HepG2 (cell line): ENCODE measurements around the gene SMAD7. TPM values are rescaled to one million over a fixed set of nuclear protein-coding genes. Genes with fewer than 3 reads are reported as not detected.
A peak's percentile ranks its signal among the peaks of the same experiment; 100 is the strongest.

Source experiments
- ATAC-seq: fragments of 200-7000 bp; cut with Tn5 transposase; 3 replicates; pipeline ENCODE4 v1.9.1; 2020; ENCODE audit warnings: mild to moderate bottlenecking, moderate library complexity
- BruUV-seq: library from RNA; stranded (reverse); fragments of 400-500 nt; replicated peaks from 2 replicates; lab custom pipeline; 2021; lab: Mats Ljungman, UMichigan
- CTCF ChIA-PET: fragments of 300-600 bp; formaldehyde crosslinking; extraction: SDS; loops from one replicate; lab custom pipeline; 2021; ENCODE audit warnings: low total read pairs, inconsistent platforms, low intra/inter-chr PET ratio; lab: Yijun Ruan, JAX
- POLR2A ChIA-PET: fragments of 350-600 bp; sonication (Branson Sonifier 250); formaldehyde crosslinking; loops from one replicate; lab custom pipeline; 2020; ENCODE audit warnings: antibody characterized with exemption, inconsistent platforms; lab: Yijun Ruan, JAX
- DNase-seq: peaks from one replicate; pipeline ENCODE4 v3.0.0-alpha.2; 2015; ENCODE audit warnings: low spot score
- FAIRE-seq: peaks from 3 replicates; lab custom pipeline; 2011; peaks lifted over from hg19 to GRCh38; lab: Jason Lieb, UNC
- H2AFZ ChIP-seq: one replicate; pipeline ENCODE4 v1.6.1; 2011; ENCODE audit warnings: low read length, inconsistent platforms
- H3K27ac ChIP-seq: fragments of 300-600 bp; 3 replicates; pipeline ENCODE4 v1.8.0; 2011; ENCODE audit warnings: mixed run types, mild to moderate bottlenecking, mixed read lengths, low read length, inconsistent platforms; ENCODE audit not compliant: insufficient read depth; ENCODE audit errors: extremely low read length
- H3K27me3 ChIP-seq, 2 experiments: fragments of 200-600 bp in 1 of 2; 2 replicates in 1 of 2; 3 replicates in 1 of 2; pipeline versions ENCODE4 v1.6.0 to v1.8.0; 2011; ENCODE audit warnings: low read length in 2 of 2, mild to moderate bottlenecking in 2 of 2, moderate library complexity in 2 of 2, inconsistent platforms in 1 of 2; ENCODE audit not compliant: insufficient read depth in 2 of 2, control insufficient read depth in 1 of 2
- H3K36me3 ChIP-seq, 2 experiments: fragments of 200-600 bp in 1 of 2; replicated peaks in 1 of 2; 2 replicates in 1 of 2; 3 replicates in 1 of 2; pipeline versions ENCODE4 v1.5.1 to v1.8.0; 2011; ENCODE audit warnings: low read length in 2 of 2, inconsistent platforms in 1 of 2; ENCODE audit not compliant: insufficient read depth in 2 of 2, control insufficient read depth in 1 of 2
- H3K4me1 ChIP-seq: 2 replicates; pipeline ENCODE4 v1.5.1; 2012; ENCODE audit warnings: low read length, inconsistent platforms; ENCODE audit not compliant: insufficient read depth
- H3K4me2 ChIP-seq: 2 replicates; pipeline ENCODE4 v1.6.0; 2011; ENCODE audit warnings: low read depth, low read length, inconsistent platforms
- H3K4me3 ChIP-seq, 3 experiments: fragments of 200-600 bp in 1 of 3; sonication (generic), shearing (Covaris generic) in 1 of 3; replicated peaks in 1 of 3; 2 replicates each; pipeline ENCODE4 v1.5.1; 2011 to 2016; ENCODE audit warnings: low read length in 3 of 3, inconsistent platforms in 2 of 3, low read depth in 2 of 3, mild to moderate bottlenecking in 2 of 3, control low read depth in 1 of 3, mixed read lengths in 1 of 3; ENCODE audit not compliant: insufficient read depth in 1 of 3
- H3K79me2 ChIP-seq: one replicate; pipeline ENCODE4 v1.6.1; 2011; ENCODE audit warnings: low read length, inconsistent platforms; ENCODE audit not compliant: insufficient read depth
- H3K9ac ChIP-seq: 2 replicates; pipeline ENCODE4 v1.6.0; 2011; ENCODE audit warnings: mild to moderate bottlenecking, low read depth, low read length, inconsistent platforms; ENCODE audit not compliant: insufficient read depth
- H3K9me3 ChIP-seq: 2 replicates; pipeline ENCODE4 v1.5.1; 2012; ENCODE audit warnings: mild to moderate bottlenecking, low read length
- H4K20me1 ChIP-seq: 2 replicates; pipeline ENCODE4 v1.6.0; 2011; ENCODE audit warnings: inconsistent platforms, mild to moderate bottlenecking, low read length, moderate library complexity; ENCODE audit not compliant: insufficient read depth
- ARID3A ChIP-seq: IDR thresholded peaks from 2 replicates; pipeline ENCODE4 v1.6.1; 2012; ENCODE audit warnings: low read depth, low read length, improper control_type of control experiment
- CSRNP1 ChIP-seq: sonication (generic); formaldehyde crosslinking; IDR thresholded peaks from 2 replicates; pipeline ENCODE4 v1.8.1; 2023; ENCODE audit warnings: mild to moderate bottlenecking, missing genetic modification reagents
- HNF4A ChIP-seq: sonication (generic); formaldehyde crosslinking; IDR thresholded peaks from 2 replicates; pipeline ENCODE4 v1.4.0; 2020; ENCODE audit warnings: missing genetic modification reagents
- MAFK ChIP-seq, 2 experiments: IDR thresholded peaks in 1 of 2; conservative IDR thresholded peaks in 1 of 2; 2 replicates each; pipeline ENCODE4 v1.6.1; 2011; ENCODE audit warnings: improper control_type of control experiment in 2 of 2, low read length in 2 of 2
- MLX ChIP-seq: IDR thresholded peaks from 2 replicates; pipeline ENCODE4 v1.6.1; 2016
- PCBP1 ChIP-seq: fragments of 200-400 bp; formaldehyde crosslinking; IDR thresholded peaks from 2 replicates; pipeline ENCODE4 v1.6.1; 2017; ENCODE audit warnings: mild to moderate bottlenecking, low read depth, low read length, borderline replicate concordance
- TBX2 ChIP-seq: sonication (generic); formaldehyde crosslinking; IDR thresholded peaks from 2 replicates; pipeline ENCODE4 v1.5.0; 2020; ENCODE audit warnings: missing genetic modification reagents, mild to moderate bottlenecking, borderline replicate concordance
- ZKSCAN5 ChIP-seq: sonication (generic); formaldehyde crosslinking; IDR thresholded peaks from 2 replicates; pipeline ENCODE4 v1.5.1; 2020; ENCODE audit warnings: mild to moderate bottlenecking, missing genetic modification reagents
- ZNF20 ChIP-seq: sonication (generic); formaldehyde crosslinking; IDR thresholded peaks from 2 replicates; pipeline ENCODE4 v1.4.0; 2020; ENCODE audit warnings: mild to moderate bottlenecking, moderate library complexity, missing genetic modification reagents
- ZNF816 ChIP-seq: sonication (generic); formaldehyde crosslinking; IDR thresholded peaks from 2 replicates; pipeline ENCODE4 v1.8.0; 2022; ENCODE audit warnings: missing genetic modification reagents, mild to moderate bottlenecking, borderline replicate concordance
- WGBS: methylation state at CpG from one replicate; pipeline ENCODE4 v1.1.6; 2017; ENCODE audit warnings: low lambda C conversion rate; 5-methylcytosine and 5-hydroxymethylcytosine counted together
- in situ Hi-C: cut with HindIII; loops from 2 replicates; pipeline ENCODE4 v1.10.0; 2017; ENCODE audit warnings: low pct_unique_long_range_greater_than_20kb; ENCODE audit not compliant: extremely low pct_ligation_motif_present
- intact Hi-C: fragments of 100-400 bp; cut with micrococcal nuclease; formaldehyde crosslinking; loops from one replicate; pipeline ENCODE4 v1.10.0; 2022; ENCODE audit not compliant: unreplicated experiment
- polyA plus RNA-seq, 8 experiments: library from polyadenylated mRNA; depleted of rRNA in 3 of 8; stranded (reverse) in 7 of 8; unstranded in 1 of 8; fragments of >200 nt; fragmentation: Illumina TruSeq in 4 of 8; extraction: Trizol in 4 of 8; gene quantifications; 2 replicates each; pipeline versions ENCODE4 v1.2.1 to v1.2.3, GENCODE V29; 2011 to 2016; ENCODE audit warnings: low read depth in 4 of 8, missing spikeins in 1 of 8, mixed read lengths in 1 of 8; ENCODE audit not compliant: insufficient read depth in 1 of 8
- total RNA-seq, 5 experiments: library from RNA; depleted of rRNA; stranded (reverse); fragments of >200 nt; fragmentation: Illumina TruSeq; extraction: Trizol; gene quantifications; 2 replicates each; pipeline ENCODE4 v1.2.3, GENCODE V29; 2016; ENCODE audit warnings: low read depth in 1 of 5

SMAD7 gene
- total and polyA plus RNA-seq, 2 of the 13 experiments (the other 11 are each of a cell fraction or from before 2014, with no cell fraction given) = 17.4 to 24.7 TPM

- no peak overlapping the region for H2AFZ ChIP-seq
Measured at GRCh38 chr18:48925491-48925780, 25.3 kb downstream of the SMAD7 start.

GRCh38 chr18:48924630-48925490 is 25.9 kb downstream of the SMAD7 start:
- H3K4me2 ChIP-seq = no peak overlapping the region
- no peak for DNase-seq
- H3K79me2 ChIP-seq = peaks cover 75% of the 10 kb centered on the region
- no TSS peak for BruUV-seq
- intact Hi-C loops = no loop called here
- 0 out of 2 replicates have a peak overlapping the region, but pooled peaks have one; percentile 5 for H3K9ac ChIP-seq
- ChIA-PET CTCF (no interaction called here), POLR2A (interaction anchor here (0.7 kb wide), 1 partner anchor 9 kb away, joined by 4 read pairs; no protein-coding TSS in a partner anchor)
- H3K27ac ChIP-seq = peak overlapping the region; percentile 63
- ATAC-seq = no peak
- peaks cover 62% of the 10 kb centered on the region for H3K4me1 ChIP-seq
- H3K36me3 ChIP-seq = peaks cover 9 to 48% of the 10 kb centered on the region in 2 experiments
- WGBS = 76% methylated on average over 12 of the region's 17 CpGs
- H2AFZ ChIP-seq = no peak overlapping the region
- no peak for FAIRE-seq
- no peaks in the 10 kb centered on the region for H3K27me3 ChIP-seq
- no peak overlapping the region for H3K4me3 ChIP-seq
- H4K20me1 ChIP-seq = peaks cover 18% of the 10 kb centered on the region
- in situ Hi-C loops = no loop called here
- no peaks in the 10 kb centered on the region for H3K9me3 ChIP-seq
- no peak for TF ChIP-seq CSRNP1 (CRISPR knock-in tag)
- TF ChIP-seq PCBP1 = no peak
- peak; percentile 14; the same call in 1 of the 2 replicates for TF ChIP-seq MLX (CRISPR knock-in tag)
- TF ChIP-seq ZKSCAN5 (CRISPR knock-in tag) = no peak
- TF ChIP-seq ZNF20 (CRISPR knock-in tag) = no peak
- peak in 1 of 2 experiments; percentile 46; a peak in 2 of 4 replicates for TF ChIP-seq MAFK (conservative IDR thresholded peaks at IDR 0.05 in 1 of 2, IDR thresholded peaks at IDR 0.05 in 1 of 2; ENCODE audit: low read length in 2 of 2)
- TF ChIP-seq HNF4A (CRISPR knock-in tag) = peak; percentile 25; the same call in 1 of the 2 replicates
- TF ChIP-seq TBX2 = peak; percentile 23; the same call in 1 of the 2 replicates
- no peak for TF ChIP-seq ZNF816

More at GRCh38 chr18:48925491-48925780, 25.3 kb downstream of the SMAD7 start:
- H4K20me1 ChIP-seq = peaks cover 13% of the 10 kb centered on the region
- no peak overlapping the region for H3K4me3 ChIP-seq
- ATAC-seq (no peak), FAIRE-seq (no peak), DNase-seq (no peak)
- H3K9ac ChIP-seq = no peak overlapping the region
- no peaks in the 10 kb centered on the region for H3K27me3 ChIP-seq
- ChIA-PET CTCF (no interaction called here), POLR2A (interaction anchor here (0.7 kb wide), 1 partner anchor 9 kb away, joined by 4 read pairs; no protein-coding TSS in a partner anchor)
- no peak overlapping the region for H3K4me2 ChIP-seq
- intact Hi-C loops = no loop called here
- WGBS = 88% methylated on average over 3 of the region's 3 CpGs
- BruUV-seq = no TSS peak
- peak overlapping the region; percentile 63 for H3K27ac ChIP-seq
- in situ Hi-C loops = no loop called here
- H3K9me3 ChIP-seq = no peaks in the 10 kb centered on the region
- no peak for TF ChIP-seq ARID3A
- H3K4me1 ChIP-seq = peaks cover 66% of the 10 kb centered on the region
- peaks cover 75% of the 10 kb centered on the region for H3K79me2 ChIP-seq
- H3K36me3 ChIP-seq = peaks cover 6 to 44% of the 10 kb centered on the region in 2 experiments
